B cell (primary cell): ENCODE measurements around the gene ERLIN1. TPM values are rescaled to one million over a fixed set of nuclear protein-coding genes. Genes with fewer than 3 reads are reported as not detected.

ENCODE experiments used
- ATAC-seq: fragments of 200-7000 bp; cut with Tn5 transposase; one replicate; pipeline ENCODE4 v1.10.0; 2021; ENCODE audit warnings: low read depth, mild to moderate bottlenecking, moderate number of reproducible peaks, moderate library complexity
- CTCF ChIA-PET: fragments of 350-600 bp; sonication (Branson Sonifier 250); formaldehyde crosslinking; loops from one replicate; lab custom pipeline; 2021; ENCODE audit warnings: antibody characterized with exemption, inconsistent platforms; lab: Charles Lee
- POLR2A ChIA-PET: fragments of 350-600 bp; sonication (Branson Sonifier 250); formaldehyde crosslinking; loops from one replicate; lab custom pipeline; 2021; ENCODE audit warnings: antibody characterized with exemption; lab: Charles Lee
- DNase-seq: peaks from one replicate; pipeline ENCODE4 v3.0.0; 2013
- H2AFZ ChIP-seq: 2 replicates; pipeline ENCODE4 v1.6.1; 2012; ENCODE audit warnings: mild to moderate bottlenecking, low read depth, low read length; ENCODE audit not compliant: insufficient read depth, poor library complexity, severe bottlenecking
- H3K27ac ChIP-seq, 2 donors: 1 replicate in 1 of 2; 2 replicates in 1 of 2; pipeline ENCODE4 v1.5.1; 2012 to 2013; ENCODE audit warnings: low read length in 2 of 2, mild to moderate bottlenecking in 2 of 2, moderate library complexity in 1 of 2
- H3K27me3 ChIP-seq, 4 experiments: fragments of 200-600 bp in 1 of 4; sonication (generic) in 1 of 4; replicated peaks in 1 of 4; 1 replicate in 2 of 4; 2 replicates in 2 of 4; pipeline versions ENCODE4 v1.6.1 to v1.7.0; 2013 to 2016; ENCODE audit warnings: low read length in 3 of 4, mild to moderate bottlenecking in 2 of 4, mixed read lengths in 1 of 4, moderate library complexity in 1 of 4; ENCODE audit not compliant: insufficient read depth in 4 of 4, control insufficient read depth in 3 of 4; ENCODE audit errors: control extremely low read depth in 1 of 4
- H3K36me3 ChIP-seq, 2 experiments: replicated peaks in 1 of 2; 1 replicate in 1 of 2; 2 replicates in 1 of 2; pipeline versions ENCODE4 v1.6.1 to v1.7.1; 2013; ENCODE audit warnings: low read length in 1 of 2; ENCODE audit not compliant: insufficient read depth in 2 of 2, control insufficient read depth in 1 of 2; ENCODE audit errors: control extremely low read depth in 1 of 2, extremely low read depth in 1 of 2
- H3K4me1 ChIP-seq, 2 donors: fragments of 200-600 bp in 1 of 2; sonication (generic) in 1 of 2; 1 replicate in 1 of 2; 2 replicates in 1 of 2; pipeline versions ENCODE4 v1.5.1 to v1.6.1; 2013 to 2017; ENCODE audit warnings: low read length in 2 of 2; ENCODE audit not compliant: control insufficient read depth in 2 of 2, insufficient read depth in 2 of 2
- H3K4me2 ChIP-seq: replicated peaks from 2 replicates; pipeline ENCODE3; 2012; ENCODE audit warnings: mild to moderate bottlenecking, low read depth, low read length; ENCODE audit not compliant: poor library complexity, severe bottlenecking
- H3K4me3 ChIP-seq, 5 experiments: fragments of 200-600 bp in 1 of 5; sonication (generic) in 1 of 5; 1 replicate in 3 of 5; 2 replicates in 2 of 5; pipeline versions ENCODE4 v1.5.1 to v1.7.0; 2011 to 2016; ENCODE audit warnings: low read length in 4 of 5, mild to moderate bottlenecking in 4 of 5, low read depth in 2 of 5, control low read depth in 1 of 5, moderate library complexity in 1 of 5; ENCODE audit not compliant: insufficient read depth in 1 of 5; ENCODE audit errors: control extremely low read depth in 1 of 5, extremely low read depth in 1 of 5
- H3K79me2 ChIP-seq: fragments of 200-600 bp; sonication (generic); one replicate; pipeline ENCODE4 v1.6.0; 2016; ENCODE audit warnings: low read length; ENCODE audit not compliant: control insufficient read depth, insufficient read depth
- H3K9ac ChIP-seq: fragments of 200-600 bp; sonication (generic); 2 replicates; pipeline ENCODE4 v1.6.1; 2017; ENCODE audit warnings: mild to moderate bottlenecking, low read length, moderate library complexity
- H3K9me3 ChIP-seq, 3 donors: one replicate each; pipeline versions ENCODE4 v1.6.1 to v1.7.1; 2013; ENCODE audit warnings: low read length in 2 of 3; ENCODE audit not compliant: control insufficient read depth in 2 of 3, insufficient read depth in 1 of 3; ENCODE audit errors: control extremely low read depth in 1 of 3
- H4K20me1 ChIP-seq: 2 replicates; pipeline ENCODE4 v1.6.0; 2012; ENCODE audit warnings: mild to moderate bottlenecking, low read length; ENCODE audit not compliant: insufficient read depth, control insufficient read depth, poor library complexity, severe bottlenecking
- H3K27ac Mint-ChIP-seq: one replicate; pipeline ENCODE4 v1.8.0; 2021; ENCODE audit warnings: mixed read lengths
- H3K27me3 Mint-ChIP-seq: one replicate; pipeline ENCODE4 v1.8.0; 2021; ENCODE audit warnings: mixed read lengths
- H3K4me1 Mint-ChIP-seq: one replicate; pipeline ENCODE4 v1.8.0; 2021; ENCODE audit warnings: mixed read lengths
- H3K4me3 Mint-ChIP-seq: one replicate; pipeline ENCODE4 v1.8.0; 2021; ENCODE audit warnings: mixed read lengths
- H3K9me3 Mint-ChIP-seq: one replicate; pipeline ENCODE4 v1.8.0; 2022; ENCODE audit warnings: mixed read lengths; ENCODE audit not compliant: insufficient read depth
- CTCF ChIP-seq: fragments of 200-600 bp; IDR thresholded peaks from one replicate; pipeline ENCODE4 v1.8.0; 2022; ENCODE audit warnings: antibody characterized with exemption, mild to moderate bottlenecking
- EZH2 ChIP-seq: IDR thresholded peaks from 2 replicates; pipeline ENCODE4 v1.6.1; 2012; ENCODE audit warnings: borderline replicate concordance, low read depth, mild to moderate bottlenecking, moderate library complexity, low read length; ENCODE audit not compliant: insufficient read depth, poor library complexity, severe bottlenecking
- WGBS: methylation state at CpG from one replicate; pipeline ENCODE4 v1.1.5; 2013; ENCODE audit warnings: missing lambda C conversion rate; ENCODE audit not compliant: insufficient coverage; 5-methylcytosine and 5-hydroxymethylcytosine counted together
- intact Hi-C: fragments of 100-400 bp; cut with micrococcal nuclease; formaldehyde crosslinking; loops from one replicate; pipeline ENCODE4 v1.10.0; 2022
- polyA plus RNA-seq: library from polyadenylated mRNA; depleted of rRNA; stranded (reverse); fragments of >200 nt; gene quantifications from 2 replicates; pipeline ENCODE4 v1.2.3, GENCODE V29; 2012
- total RNA-seq, 2 donors: library from RNA; stranded (reverse); fragments of 120-200 nt in 1 of 2; gene quantifications; 1 replicate in 1 of 2; 2 replicates in 1 of 2; pipeline versions ENCODE4 v1.2.3 to v1.2.4, GENCODE V29; 2013 to 2022

ERLIN1 gene
- total and polyA plus RNA-seq, 2 donors (not counting 1 experiment from before 2014, with no cell fraction given): 4.3 to 9.0 TPM

- Histone ChIP-seq H3K4me1 (no peaks in the 10 kb centered on the region), H3K4me2 (no peak overlapping the region), H3K4me3 (no peak overlapping the region), H3K27me3 (peaks cover 0 to 14% (median 4%) of the 10 kb centered on the region in 4 experiments), H3K79me2 (no peaks in the 10 kb centered on the region), H4K20me1 (no peaks in the 10 kb centered on the region), H2AFZ (no peak overlapping the region), H3K36me3 (no peaks in the 10 kb centered on the region), H3K9me3 (no peaks in the 10 kb centered on the region), H3K27ac (no peak overlapping the region), H3K9ac (no peak overlapping the region)
- ChIA-PET CTCF (no interaction called here), POLR2A (no interaction called here)
- peaks cover 3% of the 10 kb centered on the region for H3K9me3 Mint-ChIP-seq
- intact Hi-C loops: no loop called here
- TF ChIP-seq CTCF (no peak), EZH2 (no peak)
- H3K4me3 Mint-ChIP-seq: no peak overlapping the region
- peaks cover 42% of the 10 kb centered on the region for H3K27me3 Mint-ChIP-seq
- ATAC-seq: no peak
- H3K4me1 Mint-ChIP-seq: no peaks in the 10 kb centered on the region
- H3K27ac Mint-ChIP-seq: no peak overlapping the region
- 51% methylated on average over 4 of the region's 6 CpGs for WGBS
- no peak for DNase-seq
Observed at GRCh38 chr10:100101192-100102076, 84.4 kb downstream of the ERLIN1 start.

- Histone ChIP-seq H3K9me3 (no peaks in the 10 kb centered on the region), H3K27ac (no peak overlapping the region), H3K79me2 (no peaks in the 10 kb centered on the region), H3K4me2 (no peak overlapping the region), H3K4me3 (no peak overlapping the region), H2AFZ (no peak overlapping the region), H3K27me3 (peaks cover 0 to 14% (median 4%) of the 10 kb centered on the region in 4 experiments), H3K9ac (no peak overlapping the region), H4K20me1 (no peaks in the 10 kb centered on the region), H3K36me3 (no peaks in the 10 kb centered on the region), H3K4me1 (no peaks in the 10 kb centered on the region)
- intact Hi-C loops: no loop called here
- no peak overlapping the region for H3K4me3 Mint-ChIP-seq
- H3K4me1 Mint-ChIP-seq: no peaks in the 10 kb centered on the region
- H3K27ac Mint-ChIP-seq: no peak overlapping the region
- WGBS: 24% methylated on average over 5 of the region's 6 CpGs
- DNase-seq (no peak), ATAC-seq (no peak)
- ChIA-PET CTCF (no interaction called here), POLR2A (no interaction called here)
- TF ChIP-seq EZH2 (no peak), CTCF (no peak)
- H3K27me3 Mint-ChIP-seq: peaks cover 43% of the 10 kb centered on the region
- H3K9me3 Mint-ChIP-seq: peaks cover 3% of the 10 kb centered on the region
Observed at GRCh38 chr10:100100651-100101184, 85.1 kb downstream of the ERLIN1 start.
